ENCODE measurements around the gene MARCKSL1.
"Not testable (repeated sequence)": the region's sequence is repeated elsewhere in the genome, so short reads cannot be mapped to it uniquely, and the experiment has no call there.

The MARCKSL1 gene

DNA sequence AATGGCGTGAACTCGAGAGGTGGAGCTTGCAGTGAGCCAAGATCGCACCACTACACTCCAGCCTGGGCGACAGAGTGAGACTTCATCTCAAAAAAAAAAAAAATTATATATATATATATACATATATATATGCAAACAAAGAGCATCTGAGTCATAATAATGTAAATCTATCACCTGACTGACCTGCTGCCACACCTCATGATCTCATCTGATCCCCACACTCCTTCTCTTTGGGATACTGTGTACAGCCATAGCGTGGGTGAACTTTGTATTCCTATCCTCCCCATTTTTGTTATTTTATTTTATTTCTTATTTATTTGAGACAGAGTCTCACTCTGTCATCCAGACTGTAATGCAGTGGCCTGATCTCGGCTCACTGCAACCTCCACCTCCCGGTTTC lies 46.8 kb downstream of the MARCKSL1 start:
- Histone ChIP-seq H4K12ac (ENCODE audit: low read depth, low read length) (no peak overlapping the region), H3K79me1 (ENCODE audit: low read length) (peaks cover 7% of the 10 kb centered on the region), H3K18ac (ENCODE audit: low read length) (no peak overlapping the region), H3K9ac (ENCODE audit: low read length) (no peak overlapping the region), H2BK12ac (ENCODE audit: low read length) (no peak overlapping the region), H3K4me3 (ENCODE audit: low read depth, low read length) (no peak overlapping the region), H2AK5ac (ENCODE audit: low read length) (no peak overlapping the region), H3K79me2 (ENCODE audit: control insufficient read depth, insufficient read depth, low read length, poor library complexity) (peaks cover 11% of the 10 kb centered on the region), H3K9me3 (ENCODE audit: insufficient read depth, low read depth, low read length) (no peaks in the 10 kb centered on the region), H4K8ac (ENCODE audit: low read depth, low read length) (no peak overlapping the region), H2AFZ (ENCODE audit: insufficient read depth, low read length, poor library complexity) (no peak overlapping the region), H3K23ac (ENCODE audit: low read length) (no peak overlapping the region), H2BK5ac (ENCODE audit: low read depth, low read length, poor library complexity) (no peak overlapping the region), H3K4me1 (ENCODE audit: control insufficient read depth in 1 of 2, insufficient read depth in 2 of 2, low read length in 2 of 2) (peaks cover 3 to 4% of the 10 kb centered on the region in 2 experiments), H2BK120ac (ENCODE audit: insufficient read depth, low read length, poor library complexity) (no peak overlapping the region), H3K27ac (ENCODE audit: low read depth, low read length) (no peak overlapping the region), H3K4me2 (ENCODE audit: low read length) (no peak overlapping the region), H3K4ac (ENCODE audit: low read depth, low read length) (no peak overlapping the region), H3K14ac (ENCODE audit: low read length) (no peak overlapping the region), H4K91ac (ENCODE audit: low read depth, low read length) (no peak overlapping the region), H3K36me3 (ENCODE audit: control insufficient read depth in 1 of 2, insufficient read depth in 2 of 2, low read length in 2 of 2) (no peaks in the 10 kb centered on the region), H3K27me3 (ENCODE audit: insufficient read depth, low read length) (no peaks in the 10 kb centered on the region)
- DNase-seq = no peak
- WGBS (ENCODE audit: extremely low coverage, insufficient coverage, insufficient read length) = no CpG with 5 or more reads among the region's 7 CpGs

DNA sequence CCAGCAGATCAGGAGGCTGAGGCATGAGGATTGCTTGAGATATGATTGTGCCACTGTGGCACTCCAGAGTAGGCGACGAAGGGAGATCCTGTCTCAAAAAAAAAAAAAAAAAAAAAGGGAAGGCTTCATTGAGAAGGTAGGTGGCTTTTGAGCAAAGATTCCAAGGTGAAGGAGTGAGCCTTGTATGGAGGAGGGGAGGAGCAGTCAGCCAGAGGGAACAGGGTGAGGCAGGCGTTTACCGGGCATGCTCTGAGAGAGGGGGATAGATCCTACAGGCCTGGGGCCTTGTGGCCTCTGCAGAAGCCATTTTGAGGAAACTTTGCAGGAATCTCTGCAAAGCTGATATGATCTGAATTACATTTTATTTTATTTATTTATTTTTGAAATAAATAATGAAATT lies 49.3 kb downstream of the MARCKSL1 start:
- Histone ChIP-seq H3K14ac (ENCODE audit: low read length) (no peak overlapping the region), H3K36me3 (ENCODE audit: control insufficient read depth in 1 of 2, insufficient read depth in 2 of 2, low read length in 2 of 2) (no peaks in the 10 kb centered on the region), H4K12ac (ENCODE audit: low read depth, low read length) (no peak overlapping the region), H3K79me2 (ENCODE audit: control insufficient read depth, insufficient read depth, low read length, poor library complexity) (no peaks in the 10 kb centered on the region), H3K4me3 (ENCODE audit: low read depth, low read length) (no peak overlapping the region), H3K18ac (ENCODE audit: low read length) (no peak overlapping the region), H2AFZ (ENCODE audit: insufficient read depth, low read length, poor library complexity) (no peak overlapping the region), H3K9ac (ENCODE audit: low read length) (no peak overlapping the region), H3K4me2 (ENCODE audit: low read length) (no peak overlapping the region), H3K9me3 (ENCODE audit: insufficient read depth, low read depth, low read length) (no peaks in the 10 kb centered on the region), H3K4ac (ENCODE audit: low read depth, low read length) (no peak overlapping the region), H3K79me1 (ENCODE audit: low read length) (peaks cover 2% of the 10 kb centered on the region), H3K27me3 (ENCODE audit: insufficient read depth, low read length) (no peaks in the 10 kb centered on the region), H4K91ac (ENCODE audit: low read depth, low read length) (no peak overlapping the region), H2BK12ac (ENCODE audit: low read length) (no peak overlapping the region), H3K4me1 (ENCODE audit: control insufficient read depth in 1 of 2, insufficient read depth in 2 of 2, low read length in 2 of 2) (no peaks in the 10 kb centered on the region), H3K27ac (ENCODE audit: low read depth, low read length) (no peak overlapping the region), H2BK5ac (ENCODE audit: low read depth, low read length, poor library complexity) (no peak overlapping the region), H2BK120ac (ENCODE audit: insufficient read depth, low read length, poor library complexity) (no peak overlapping the region), H2AK5ac (ENCODE audit: low read length) (no peak overlapping the region), H4K8ac (ENCODE audit: low read depth, low read length) (no peak overlapping the region), H3K23ac (ENCODE audit: low read length) (no peak overlapping the region)
- WGBS (ENCODE audit: extremely low coverage, insufficient coverage, insufficient read length) = no CpG with 5 or more reads among the region's 4 CpGs
- DNase-seq = no peak

GRCh38 chr1:32285658-32286057 lies 50.4 kb downstream of the MARCKSL1 start:
- Histone ChIP-seq H3K4ac (ENCODE audit: low read depth, low read length) (no peak overlapping the region), H3K4me2 (ENCODE audit: low read length) (no peak overlapping the region), H3K27ac (ENCODE audit: low read depth, low read length) (no peak overlapping the region), H3K9ac (ENCODE audit: low read length) (no peak overlapping the region), H3K23ac (ENCODE audit: low read length) (no peak overlapping the region), H2BK5ac (ENCODE audit: low read depth, low read length, poor library complexity) (no peak overlapping the region), H4K8ac (ENCODE audit: low read depth, low read length) (no peak overlapping the region), H3K18ac (ENCODE audit: low read length) (no peak overlapping the region), H2BK12ac (ENCODE audit: low read length) (no peak overlapping the region), H3K36me3 (ENCODE audit: control insufficient read depth in 1 of 2, insufficient read depth in 2 of 2, low read length in 2 of 2) (no peaks in the 10 kb centered on the region), H3K27me3 (ENCODE audit: insufficient read depth, low read length) (no peaks in the 10 kb centered on the region), H3K79me1 (ENCODE audit: low read length) (no peaks in the 10 kb centered on the region), H3K14ac (ENCODE audit: low read length) (no peak overlapping the region), H3K9me3 (ENCODE audit: insufficient read depth, low read depth, low read length) (no peaks in the 10 kb centered on the region), H2AFZ (ENCODE audit: insufficient read depth, low read length, poor library complexity) (no peak overlapping the region), H3K4me3 (ENCODE audit: low read depth, low read length) (no peak overlapping the region), H3K4me1 (ENCODE audit: control insufficient read depth in 1 of 2, insufficient read depth in 2 of 2, low read length in 2 of 2) (no peaks in the 10 kb centered on the region), H3K79me2 (ENCODE audit: control insufficient read depth, insufficient read depth, low read length, poor library complexity) (no peaks in the 10 kb centered on the region), H2AK5ac (ENCODE audit: low read length) (no peak overlapping the region), H4K91ac (ENCODE audit: low read depth, low read length) (no peak overlapping the region), H2BK120ac (ENCODE audit: insufficient read depth, low read length, poor library complexity) (no peak overlapping the region), H4K12ac (ENCODE audit: low read depth, low read length) (no peak overlapping the region)
- DNase-seq = no peak
- WGBS (ENCODE audit: extremely low coverage, insufficient coverage, insufficient read length) = no CpG with 5 or more reads among the region's 3 CpGs

GRCh38 chr1:32284777-32285176 lies 51.3 kb downstream of the MARCKSL1 start:
- H3K23ac ChIP-seq (ENCODE audit: low read length); H4K8ac ChIP-seq (ENCODE audit: low read depth, low read length); DNase-seq; H3K4me1 ChIP-seq (ENCODE audit: control insufficient read depth in 1 of 2, insufficient read depth in 2 of 2, low read length in 2 of 2); H3K27me3 ChIP-seq (ENCODE audit: insufficient read depth, low read length); H3K9ac ChIP-seq (ENCODE audit: low read length); H3K79me1 ChIP-seq (ENCODE audit: low read length); H3K14ac ChIP-seq (ENCODE audit: low read length); H3K4me2 ChIP-seq (ENCODE audit: low read length); H2AK5ac ChIP-seq (ENCODE audit: low read length); H3K4ac ChIP-seq (ENCODE audit: low read depth, low read length); H3K36me3 ChIP-seq (ENCODE audit: control insufficient read depth in 1 of 2, insufficient read depth in 2 of 2, low read length in 2 of 2); H2BK12ac ChIP-seq (ENCODE audit: low read length); H4K91ac ChIP-seq (ENCODE audit: low read depth, low read length); H3K9me3 ChIP-seq (ENCODE audit: insufficient read depth, low read depth, low read length); H4K12ac ChIP-seq (ENCODE audit: low read depth, low read length); H2AFZ ChIP-seq (ENCODE audit: insufficient read depth, low read length, poor library complexity); H2BK120ac ChIP-seq (ENCODE audit: insufficient read depth, low read length, poor library complexity); H3K79me2 ChIP-seq (ENCODE audit: control insufficient read depth, insufficient read depth, low read length, poor library complexity); H3K18ac ChIP-seq (ENCODE audit: low read length); H2BK5ac ChIP-seq (ENCODE audit: low read depth, low read length, poor library complexity); H3K4me3 ChIP-seq (ENCODE audit: low read depth, low read length); H3K27ac ChIP-seq (ENCODE audit: low read depth, low read length): not testable (repeated sequence)
- no CpG with 5 or more reads among the region's 8 CpGs for WGBS (ENCODE audit: extremely low coverage, insufficient coverage, insufficient read length)
